ENCODE results near the gene CD79A.

CD79A gene

DNA sequence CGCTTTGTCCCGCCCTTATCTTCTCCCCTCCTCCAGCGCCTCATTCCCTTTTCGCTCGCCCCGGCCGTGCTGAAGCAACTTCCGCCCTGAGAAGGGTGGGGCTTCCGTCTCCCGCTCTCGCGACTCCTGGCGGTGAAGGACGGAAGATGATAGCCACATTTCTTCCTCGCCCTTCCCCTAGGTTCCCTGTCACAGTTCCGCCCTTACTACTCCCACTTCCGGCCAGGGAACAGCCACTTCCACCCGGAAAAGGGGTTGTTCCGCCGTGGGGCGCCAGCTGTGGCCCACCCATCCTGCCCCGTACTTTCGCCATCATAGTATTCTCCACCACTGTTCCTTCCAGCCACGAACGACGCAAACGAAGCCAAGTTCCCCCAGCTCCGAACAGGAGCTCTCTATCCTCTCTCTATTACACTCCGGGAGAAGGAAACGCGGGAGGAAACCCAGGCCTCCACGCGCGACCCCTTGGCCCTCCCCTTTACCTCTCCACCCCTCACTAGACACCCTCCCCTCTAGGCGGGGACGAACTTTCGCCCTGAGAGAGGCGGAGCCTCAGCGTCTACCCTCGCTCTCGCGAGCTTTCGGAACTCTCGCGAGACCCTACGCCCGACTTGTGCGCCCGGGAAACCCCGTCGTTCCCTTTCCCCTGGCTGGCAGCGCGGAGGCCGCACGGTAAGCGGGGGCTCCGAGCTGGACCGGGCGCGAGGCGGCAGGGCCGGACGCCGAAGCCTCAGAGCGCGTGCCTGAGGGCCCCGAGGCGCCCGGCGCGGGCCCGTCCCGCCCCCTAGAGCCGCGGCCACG, 17.3 kb upstream of the CD79A start, which contains the start of gene RPS19:
TSS of gene RPS19 (plus strand) at position 638 of the 801 bp plus-strand sequence. CDS start 520 bp downstream, outside the sequence.
- Histone ChIP-seq H3K27me3 (peaks cover 0 to 3% of the 10 kb centered on the region in 2 donors), H3K4me1 (peaks cover 0 to 38% (median 26%) of the 10 kb centered on the region in 4 donors), H3K27ac (peak within 1 kb of the TSS; percentile 89 to 92), H3K36me3 (peaks cover 32 to 39% (median 37%) of the 10 kb centered on the region in 3 donors), H3K4me3 (peak within 1 kb of the TSS; percentile 73 to 88), H3K9me3 (no peaks in the 10 kb centered on the region)
- intact Hi-C loops (cut with DNase I; ENCODE audit: low total_unique reads): loop anchor here (2.0 kb wide), 1 partner anchor 25 kb away; no protein-coding TSS in a partner anchor
- TF ChIP-seq, protein P1, sequence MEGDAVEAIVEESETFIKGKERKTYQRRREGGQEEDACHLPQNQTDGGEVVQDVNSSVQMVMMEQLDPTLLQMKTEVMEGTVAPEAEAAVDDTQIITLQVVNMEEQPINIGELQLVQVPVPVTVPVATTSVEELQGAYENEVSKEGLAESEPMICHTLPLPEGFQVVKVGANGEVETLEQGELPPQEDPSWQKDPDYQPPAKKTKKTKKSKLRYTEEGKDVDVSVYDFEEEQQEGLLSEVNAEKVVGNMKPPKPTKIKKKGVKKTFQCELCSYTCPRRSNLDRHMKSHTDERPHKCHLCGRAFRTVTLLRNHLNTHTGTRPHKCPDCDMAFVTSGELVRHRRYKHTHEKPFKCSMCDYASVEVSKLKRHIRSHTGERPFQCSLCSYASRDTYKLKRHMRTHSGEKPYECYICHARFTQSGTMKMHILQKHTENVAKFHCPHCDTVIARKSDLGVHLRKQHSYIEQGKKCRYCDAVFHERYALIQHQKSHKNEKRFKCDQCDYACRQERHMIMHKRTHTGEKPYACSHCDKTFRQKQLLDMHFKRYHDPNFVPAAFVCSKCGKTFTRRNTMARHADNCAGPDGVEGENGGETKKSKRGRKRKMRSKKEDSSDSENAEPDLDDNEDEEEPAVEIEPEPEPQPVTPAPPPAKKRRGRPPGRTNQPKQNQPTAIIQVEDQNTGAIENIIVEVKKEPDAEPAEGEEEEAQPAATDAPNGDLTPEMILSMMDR (IDR thresholded peaks at IDR 0.05): peak; percentile 64 to 90
- peak; percentile 97 to 99 for DNase-seq

- Histone ChIP-seq H3K9me3 (no peaks in the 10 kb centered on the region), H3K4me1 (peaks cover 0 to 38% (median 28%) of the 10 kb centered on the region in 4 donors), H3K27ac (peak overlapping the region; percentile 89 to 92), H3K27me3 (peaks cover 0 to under 1% of the 10 kb centered on the region in 2 donors), H3K36me3 (peaks cover 39 to 46% (median 45%) of the 10 kb centered on the region in 3 donors), H3K4me3 (peak overlapping the region; percentile 73 to 88)
- TF ChIP-seq, protein P1 (IDR thresholded peaks at IDR 0.05): no peak
- no peak for DNase-seq
- intact Hi-C loops (cut with DNase I; ENCODE audit: low total_unique reads): loop anchor here (2.0 kb wide), 1 partner anchor 24 kb away; no protein-coding TSS in a partner anchor
These were observed 16.5 kb upstream of the CD79A start for GRCh38 chr19:41860419-41861115.

DNA sequence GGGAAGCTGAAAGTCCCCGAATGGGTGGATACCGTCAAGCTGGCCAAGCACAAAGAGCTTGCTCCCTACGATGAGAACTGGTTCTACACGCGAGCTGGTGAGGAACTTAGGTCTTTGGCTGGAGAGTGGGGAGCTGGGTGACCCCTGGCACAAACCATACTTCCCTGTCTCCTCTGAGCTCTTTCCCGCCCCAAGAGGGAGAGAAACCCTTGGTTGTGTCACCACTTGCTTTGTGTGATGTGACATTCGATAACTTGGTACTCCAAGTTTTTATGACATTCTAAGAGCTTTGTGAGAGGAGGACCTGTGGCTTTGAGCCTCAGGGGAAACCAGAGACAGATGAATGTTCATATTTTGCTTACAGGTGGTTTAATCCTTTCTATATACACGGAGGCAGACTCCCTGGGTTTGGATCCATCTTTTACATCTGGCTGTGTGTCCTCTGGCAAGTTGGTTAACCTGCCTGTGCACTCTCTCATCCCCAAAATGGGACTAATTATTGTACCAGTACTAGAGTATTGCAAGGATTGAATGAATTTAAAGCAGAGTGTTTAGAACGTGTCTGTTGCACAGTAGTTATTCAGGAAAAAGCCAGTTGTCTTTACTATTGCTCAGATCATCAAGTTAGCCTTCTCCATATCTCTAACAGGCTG, 15.8 kb upstream of the CD79A start:
- H3K4me1 ChIP-seq: peaks cover 0 to 39% (median 29%) of the 10 kb centered on the region in 4 donors
- intact Hi-C loops (cut with DNase I; ENCODE audit: low total_unique reads): loop anchor here (2.0 kb wide), 1 partner anchor 24 kb away; no protein-coding TSS in a partner anchor
- H3K9me3 ChIP-seq: no peaks in the 10 kb centered on the region
- no peaks in the 10 kb centered on the region for H3K27me3 ChIP-seq
- DNase-seq: no peak
- H3K27ac ChIP-seq: peak overlapping the region; percentile 89 to 92
- TF ChIP-seq, protein P1 (IDR thresholded peaks at IDR 0.05): no peak
- H3K36me3 ChIP-seq: peaks cover 39 to 52% (median 49%) of the 10 kb centered on the region in 3 donors
- peak overlapping the region; percentile 73 to 88 for H3K4me3 ChIP-seq

DNA sequence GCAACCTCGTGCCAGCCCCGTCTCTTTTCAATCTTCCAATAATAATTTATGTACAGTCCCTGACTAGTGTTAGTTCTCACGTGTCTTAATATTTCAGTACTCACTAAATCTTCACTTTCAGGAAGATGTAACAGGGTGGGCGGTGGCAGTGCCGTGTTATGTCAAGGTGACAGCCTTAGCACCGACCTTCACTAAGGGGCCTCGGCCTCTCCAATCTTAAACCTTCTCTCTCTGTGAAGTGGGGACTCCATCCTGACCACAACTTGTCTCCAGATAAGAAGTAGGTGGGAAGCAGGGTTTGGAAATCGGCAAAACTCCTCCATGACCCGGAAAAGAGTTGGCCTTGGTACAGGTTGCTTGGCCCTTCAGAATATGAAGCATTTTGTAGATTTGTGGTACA, 15.2 kb upstream of the CD79A start:
- peaks cover 42 to 58% (median 52%) of the 10 kb centered on the region in 3 donors for H3K36me3 ChIP-seq
- H3K4me3 ChIP-seq: no peak overlapping the region
- no peak overlapping the region for H3K27ac ChIP-seq

More for the DNA sequence above, 15.2 kb upstream of the CD79A start:
- TF ChIP-seq, protein P1 (IDR thresholded peaks at IDR 0.05): no peak
- no peak for DNase-seq
- intact Hi-C loops (cut with DNase I; ENCODE audit: low total_unique reads): loop anchor here (2.0 kb wide), 1 partner anchor 23 kb away; no protein-coding TSS in a partner anchor
- H3K9me3 ChIP-seq: no peaks in the 10 kb centered on the region
- H3K27me3 ChIP-seq: no peaks in the 10 kb centered on the region
- peaks cover 0 to 43% (median 29%) of the 10 kb centered on the region in 4 donors for H3K4me1 ChIP-seq
